Measurements from ENCODE around the gene AK1. TPM values are rescaled to one million over a fixed set of nuclear protein-coding genes. Genes with fewer than 3 reads are reported as not detected.
A peak's percentile ranks its signal among the peaks of the same experiment; 100 is the strongest.
"Not testable (repeated sequence)": the region's sequence is repeated elsewhere in the genome, so short reads cannot be mapped to it uniquely, and the experiment has no call there.

The AK1 gene
- polyA plus RNA-seq, 4 donors = 11.6 to 60.6 (median 51.7) TPM

GRCh38 chr9:127837346-127837745 is 40.1 kb downstream of the AK1 start:
- Histone ChIP-seq H3K27me3 (ENCODE audit: control insufficient read depth in 3 of 3, insufficient read depth in 3 of 3, low read length in 3 of 3) (no peaks in the 10 kb centered on the region), H3K4me3 (ENCODE audit: low read depth in 1 of 3, low read length in 3 of 3) (no peak overlapping the region), H3K4me1 (ENCODE audit: control insufficient read depth in 3 of 3, insufficient read depth in 2 of 3, low read depth in 1 of 3, low read length in 2 of 3) (peaks cover 0 to 12% (median 3%) of the 10 kb centered on the region in 3 donors), H3K36me3 (ENCODE audit: control insufficient read depth in 3 of 3, insufficient read depth in 2 of 3, low read depth in 1 of 3, low read length in 3 of 3) (peaks cover 0 to 16% (median 0%) of the 10 kb centered on the region in 3 donors), H3K27ac (ENCODE audit: low read depth in 1 of 3, low read length in 2 of 3) (peak overlapping the region in 1 of 3 donors; percentile 94), H3K9me3 (ENCODE audit: control insufficient read depth in 2 of 2, insufficient read depth in 1 of 2, low read depth in 1 of 2, low read length in 1 of 2) (no peaks in the 10 kb centered on the region)
- FAIRE-seq (no peak), DNase-seq (no peak)
- WGBS, 3 donors = 61 to 89% (median 68%) methylated on average over 4 of the region's 4 CpGs

GRCh38 chr9:127836561-127836960 is 40.9 kb downstream of the AK1 start:
- H3K27me3 ChIP-seq (ENCODE audit: control insufficient read depth in 3 of 3, insufficient read depth in 3 of 3, low read length in 3 of 3); H3K9me3 ChIP-seq (ENCODE audit: control insufficient read depth in 2 of 2, insufficient read depth in 1 of 2, low read depth in 1 of 2, low read length in 1 of 2); H3K4me3 ChIP-seq (ENCODE audit: low read depth in 1 of 3, low read length in 3 of 3); FAIRE-seq; DNase-seq: not testable (repeated sequence)
- peaks cover 0 to 12% (median 3%) of the 10 kb centered on the region in 3 donors for H3K4me1 ChIP-seq (ENCODE audit: control insufficient read depth in 3 of 3, insufficient read depth in 2 of 3, low read depth in 1 of 3, low read length in 2 of 3)
- H3K27ac ChIP-seq (ENCODE audit: low read depth in 1 of 3, low read length in 2 of 3) = peak overlapping the region; percentile 2 to 94 (median 41)
- peaks cover 0 to 14% (median 0%) of the 10 kb centered on the region in 3 donors for H3K36me3 ChIP-seq (ENCODE audit: control insufficient read depth in 3 of 3, insufficient read depth in 2 of 3, low read depth in 1 of 3, low read length in 3 of 3)
- 86 to 95% (median 94%) methylated on average over 3 of the region's 3 CpGs for WGBS, 3 donors

- Histone ChIP-seq H3K27ac (ENCODE audit: low read depth in 1 of 3, low read length in 2 of 3) (peak overlapping the region; percentile 41 to 94 (median 61)), H3K27me3 (ENCODE audit: control insufficient read depth in 3 of 3, insufficient read depth in 3 of 3, low read length in 3 of 3) (no peaks in the 10 kb centered on the region), H3K4me3 (ENCODE audit: low read depth in 1 of 3, low read length in 3 of 3) (no peak overlapping the region), H3K36me3 (ENCODE audit: control insufficient read depth in 3 of 3, insufficient read depth in 2 of 3, low read depth in 1 of 3, low read length in 3 of 3) (peaks cover 0 to 11% (median 0%) of the 10 kb centered on the region in 3 donors), H3K9me3 (ENCODE audit: control insufficient read depth in 2 of 2, insufficient read depth in 1 of 2, low read depth in 1 of 2, low read length in 1 of 2) (no peaks in the 10 kb centered on the region), H3K4me1 (ENCODE audit: control insufficient read depth in 3 of 3, insufficient read depth in 2 of 3, low read depth in 1 of 3, low read length in 2 of 3) (peaks cover 0 to 12% (median 3%) of the 10 kb centered on the region in 3 donors)
- DNase-seq (no peak), FAIRE-seq (no peak)
- 43 to 70% (median 67%) methylated on average over 17 of the region's 17 CpGs for WGBS, 3 donors
Measured at GRCh38 chr9:127835991-127836516, 41.4 kb downstream of the AK1 start.

- Histone ChIP-seq H3K27me3 (ENCODE audit: control insufficient read depth in 3 of 3, insufficient read depth in 3 of 3, low read length in 3 of 3) (peaks cover 0 to 2% (median 0%) of the 10 kb centered on the region in 3 donors), H3K27ac (ENCODE audit: low read depth in 1 of 3, low read length in 2 of 3) (peak overlapping the region in 1 of 3 donors; percentile 74), H3K9me3 (ENCODE audit: control insufficient read depth in 2 of 2, insufficient read depth in 1 of 2, low read depth in 1 of 2, low read length in 1 of 2) (no peaks in the 10 kb centered on the region), H3K4me1 (ENCODE audit: control insufficient read depth in 3 of 3, insufficient read depth in 2 of 3, low read depth in 1 of 3, low read length in 2 of 3) (peaks cover 0 to 12% (median 7%) of the 10 kb centered on the region in 3 donors), H3K4me3 (ENCODE audit: low read depth in 1 of 3, low read length in 3 of 3) (no peak overlapping the region), H3K36me3 (ENCODE audit: control insufficient read depth in 3 of 3, insufficient read depth in 2 of 3, low read depth in 1 of 3, low read length in 3 of 3) (peaks cover 0 to 14% (median 0%) of the 10 kb centered on the region in 3 donors)
- DNase-seq (no peak), FAIRE-seq (no peak)
- WGBS, 3 donors = 27 to 46% (median 46%) methylated on average over 1 of the region's 1 CpG
Measured at GRCh38 chr9:127833555-127833954, 43.9 kb downstream of the AK1 start.

GRCh38 chr9:127832248-127832647 is 45.2 kb downstream of the AK1 start:
- H3K27ac ChIP-seq (ENCODE audit: low read depth in 1 of 3, low read length in 2 of 3) = peak overlapping the region in 1 of 3 donors; percentile 4

GRCh38 chr9:127829205-127829906 is 48.1 kb downstream of the AK1 start:
- FAIRE-seq = no peak
- Histone ChIP-seq H3K9me3 (ENCODE audit: control insufficient read depth in 2 of 2, insufficient read depth in 1 of 2, low read depth in 1 of 2, low read length in 1 of 2) (no peaks in the 10 kb centered on the region), H3K4me3 (ENCODE audit: low read depth in 1 of 3, low read length in 3 of 3) (no peak overlapping the region), H3K4me1 (ENCODE audit: control insufficient read depth in 3 of 3, insufficient read depth in 2 of 3, low read depth in 1 of 3, low read length in 2 of 3) (peaks cover 0 to 18% (median 0%) of the 10 kb centered on the region in 3 donors), H3K27ac (ENCODE audit: low read depth in 1 of 3, low read length in 2 of 3) (peak overlapping the region in 2 of 3 donors; percentile 32 to 36), H3K36me3 (ENCODE audit: control insufficient read depth in 3 of 3, insufficient read depth in 2 of 3, low read depth in 1 of 3, low read length in 3 of 3) (peaks cover 0 to 25% (median 0%) of the 10 kb centered on the region in 3 donors), H3K27me3 (ENCODE audit: control insufficient read depth in 3 of 3, insufficient read depth in 3 of 3, low read length in 3 of 3) (peaks cover 0 to 31% (median 0%) of the 10 kb centered on the region in 3 donors)
- WGBS, 3 donors = 81 to 89% (median 83%) methylated on average over 6 of the region's 6 CpGs
- DNase-seq = no peak

More at GRCh38 chr9:127832248-127832647, 45.2 kb downstream of the AK1 start:
- peaks cover 0 to 12% (median 0%) of the 10 kb centered on the region in 3 donors for H3K36me3 ChIP-seq (ENCODE audit: control insufficient read depth in 3 of 3, insufficient read depth in 2 of 3, low read depth in 1 of 3, low read length in 3 of 3)
- H3K4me3 ChIP-seq (ENCODE audit: low read depth in 1 of 3, low read length in 3 of 3) = no peak overlapping the region
- H3K4me1 ChIP-seq (ENCODE audit: control insufficient read depth in 3 of 3, insufficient read depth in 2 of 3, low read depth in 1 of 3, low read length in 2 of 3) = peaks cover 0 to 13% (median 8%) of the 10 kb centered on the region in 3 donors
- DNase-seq (no peak), FAIRE-seq (no peak)
- H3K27me3 ChIP-seq (ENCODE audit: control insufficient read depth in 3 of 3, insufficient read depth in 3 of 3, low read length in 3 of 3) = peaks cover 0 to 9% (median 0%) of the 10 kb centered on the region in 3 donors
- H3K9me3 ChIP-seq (ENCODE audit: control insufficient read depth in 2 of 2, insufficient read depth in 1 of 2, low read depth in 1 of 2, low read length in 1 of 2) = no peaks in the 10 kb centered on the region
- 67 to 74% (median 70%) methylated on average over 7 of the region's 7 CpGs for WGBS, 3 donors

GRCh38 chr9:127828262-127829031 is 49.0 kb downstream of the AK1 start:
- WGBS, 3 donors = 18 to 20% (median 19%) methylated on average over 26 to 33 of the region's 34 CpGs
- Histone ChIP-seq H3K9me3 (ENCODE audit: control insufficient read depth in 2 of 2, insufficient read depth in 1 of 2, low read depth in 1 of 2, low read length in 1 of 2) (no peaks in the 10 kb centered on the region), H3K36me3 (ENCODE audit: control insufficient read depth in 3 of 3, insufficient read depth in 2 of 3, low read depth in 1 of 3, low read length in 3 of 3) (peaks cover 0 to 30% (median 0%) of the 10 kb centered on the region in 3 donors), H3K4me3 (ENCODE audit: low read depth in 1 of 3, low read length in 3 of 3) (peak overlapping the region in 2 of 3 donors; percentile 18 to 28), H3K27me3 (ENCODE audit: control insufficient read depth in 3 of 3, insufficient read depth in 3 of 3, low read length in 3 of 3) (peaks cover 0 to 31% (median 0%) of the 10 kb centered on the region in 3 donors), H3K27ac (ENCODE audit: low read depth in 1 of 3, low read length in 2 of 3) (peak overlapping the region in 2 of 3 donors; percentile 39 to 85), H3K4me1 (ENCODE audit: control insufficient read depth in 3 of 3, insufficient read depth in 2 of 3, low read depth in 1 of 3, low read length in 2 of 3) (peaks cover 0 to 18% (median 0%) of the 10 kb centered on the region in 3 donors)
- DNase-seq (peak; percentile 64 to 78), FAIRE-seq (no peak)
